ENCODE results near the gene SMAP1.

Gene SMAP1

GRCh38 chr6:70790483-70791224, 123.0 kb downstream of the SMAP1 start:
- H3K9me3 Mint-ChIP-seq: peaks cover 19% of the 10 kb centered on the region
- H3K36me3 Mint-ChIP-seq (ENCODE audit: low read depth): peaks cover 5% of the 10 kb centered on the region
- no peak for TF ChIP-seq CTCF (IDR thresholded peaks at IDR 0.05)
- no peak for DNase-seq
- no peaks in the 10 kb centered on the region for H3K4me1 Mint-ChIP-seq
- no peak overlapping the region for H3K4me3 Mint-ChIP-seq
- no peaks in the 10 kb centered on the region for H3K27me3 Mint-ChIP-seq (ENCODE audit: low read depth, poor library complexity)
- no peak overlapping the region for H3K27ac Mint-ChIP-seq

DNA sequence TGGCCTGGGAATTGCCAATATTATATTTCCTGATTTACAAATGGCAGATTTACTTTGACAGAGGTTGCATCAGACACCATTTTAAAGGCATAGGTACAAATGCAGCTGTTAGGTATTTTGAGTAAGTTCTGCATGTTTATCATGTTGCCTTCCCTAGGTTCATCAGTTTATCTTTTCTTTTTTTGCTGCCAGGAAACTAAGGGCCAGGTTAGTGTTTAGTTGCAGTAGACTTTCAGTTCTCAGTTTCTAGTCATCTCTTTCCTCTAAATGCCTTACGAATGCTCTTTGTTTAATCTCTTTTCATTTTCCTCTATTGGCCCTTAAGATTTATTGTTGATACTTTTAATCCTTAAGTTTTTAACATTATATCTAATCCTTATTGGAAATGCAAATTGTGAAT, 129.9 kb downstream of the SMAP1 start:
- Mint-ChIP-seq H3K4me3 (no peak overlapping the region), H3K27ac (no peak overlapping the region), H3K4me1 (no peaks in the 10 kb centered on the region), H3K9me3 (peaks cover 21% of the 10 kb centered on the region), H3K27me3 (ENCODE audit: low read depth, poor library complexity) (no peaks in the 10 kb centered on the region), H3K36me3 (ENCODE audit: low read depth) (peaks cover 25% of the 10 kb centered on the region)
- no peak for TF ChIP-seq CTCF (IDR thresholded peaks at IDR 0.05)
- DNase-seq: no peak

- Mint-ChIP-seq H3K36me3 (ENCODE audit: low read depth) (peaks cover 42% of the 10 kb centered on the region), H3K4me3 (no peak overlapping the region), H3K27me3 (ENCODE audit: low read depth, poor library complexity) (no peaks in the 10 kb centered on the region), H3K4me1 (no peaks in the 10 kb centered on the region), H3K9me3 (peaks cover 31% of the 10 kb centered on the region), H3K27ac (no peak overlapping the region)
- no peak for TF ChIP-seq CTCF (IDR thresholded peaks at IDR 0.05)
- no peak for DNase-seq
Measured at GRCh38 chr6:70806086-70806485, 138.4 kb downstream of the SMAP1 start.

DNA sequence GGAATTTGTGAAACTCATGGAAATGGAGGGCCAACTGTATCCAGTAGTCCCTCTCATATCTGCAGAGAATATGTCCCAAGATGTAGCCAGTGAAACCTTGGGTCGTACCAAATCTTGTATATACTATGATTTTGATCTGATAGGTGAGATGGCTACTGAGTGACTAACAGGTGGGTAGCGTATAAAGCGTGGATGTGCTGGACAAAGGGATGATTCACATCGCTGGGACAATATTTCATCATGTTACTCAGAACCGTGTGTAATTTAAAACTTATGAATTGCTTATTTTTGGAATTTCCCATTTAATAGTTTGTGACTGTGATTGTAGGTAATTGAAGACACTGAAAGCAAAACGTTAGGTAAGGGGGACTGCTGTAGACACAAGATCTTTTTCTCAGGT, 144.1 kb downstream of the SMAP1 start:
- no peaks in the 10 kb centered on the region for H3K27me3 Mint-ChIP-seq (ENCODE audit: low read depth, poor library complexity)
- H3K36me3 Mint-ChIP-seq (ENCODE audit: low read depth): no peaks in the 10 kb centered on the region
- H3K9me3 Mint-ChIP-seq: no peaks in the 10 kb centered on the region
- no peak overlapping the region for H3K27ac Mint-ChIP-seq
- no peak for TF ChIP-seq CTCF (IDR thresholded peaks at IDR 0.05)
- no peak for DNase-seq
- no peaks in the 10 kb centered on the region for H3K4me1 Mint-ChIP-seq
- no peak overlapping the region for H3K4me3 Mint-ChIP-seq

GRCh38 chr6:70813885-70814284, 146.2 kb downstream of the SMAP1 start:
- Mint-ChIP-seq H3K4me3 (no peak overlapping the region), H3K36me3 (ENCODE audit: low read depth) (no peaks in the 10 kb centered on the region), H3K4me1 (no peaks in the 10 kb centered on the region), H3K27me3 (ENCODE audit: low read depth, poor library complexity) (no peaks in the 10 kb centered on the region), H3K9me3 (no peaks in the 10 kb centered on the region), H3K27ac (no peak overlapping the region)
- no peak for TF ChIP-seq CTCF (IDR thresholded peaks at IDR 0.05)
- DNase-seq: no peak

DNA sequence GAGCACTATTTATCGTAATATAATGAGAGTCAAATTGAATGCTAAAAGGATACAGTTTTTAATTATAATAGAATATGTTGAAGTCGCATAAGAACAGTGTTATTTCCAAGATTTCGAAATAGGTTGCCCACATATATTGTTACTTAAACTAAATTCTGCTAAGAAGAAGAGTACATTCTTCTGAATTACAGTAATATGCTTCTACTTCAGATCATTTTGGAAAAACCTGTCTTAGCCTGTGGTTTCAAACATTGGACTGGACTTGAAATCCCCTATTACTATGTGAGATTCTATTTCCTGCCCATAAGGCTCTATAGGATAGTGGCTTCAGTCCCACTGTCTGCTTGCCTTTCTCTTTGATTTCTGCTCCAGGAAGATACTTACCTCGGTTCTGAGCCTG, 152.0 kb downstream of the SMAP1 start:
- no peak for TF ChIP-seq CTCF (IDR thresholded peaks at IDR 0.05)
- no peaks in the 10 kb centered on the region for H3K4me1 Mint-ChIP-seq
- H3K27me3 Mint-ChIP-seq (ENCODE audit: low read depth, poor library complexity): no peaks in the 10 kb centered on the region
- DNase-seq: no peak
- H3K36me3 Mint-ChIP-seq (ENCODE audit: low read depth): no peaks in the 10 kb centered on the region
- H3K9me3 Mint-ChIP-seq: no peaks in the 10 kb centered on the region
- no peak overlapping the region for H3K4me3 Mint-ChIP-seq
- no peak overlapping the region for H3K27ac Mint-ChIP-seq
